GM23338 (cell line): ENCODE measurements around the gene GPR158. TPM values are rescaled to one million over a fixed set of nuclear protein-coding genes. Genes with fewer than 3 reads are reported as not detected.

Experiments
- ATAC-seq: fragments of 200-7000 bp; cut with Tn5 transposase; 3 replicates; pipeline ENCODE4 v1.9.1; 2020
- DNase-seq: peaks from one replicate; pipeline ENCODE4 v3.0.0-alpha.2; 2015; ENCODE audit warnings: low spot score
- H2AFZ ChIP-seq: fragments of 200-600 bp; sonication (generic); 2 replicates; pipeline ENCODE4 v1.8.0; 2016; ENCODE audit warnings: antibody characterized with exemption, mild to moderate bottlenecking, moderate library complexity
- H3F3A ChIP-seq: fragments of 200-600 bp; sonication (generic); replicated peaks from 2 replicates; pipeline ENCODE4 v1.8.0; 2017; ENCODE audit warnings: antibody characterized with exemption, mixed run types, low read depth
- H3K27ac ChIP-seq: fragments of 200-600 bp; sonication (generic); 2 replicates; pipeline ENCODE4 v1.6.1; 2016; ENCODE audit warnings: low read depth
- H3K27me3 ChIP-seq: fragments of 200-600 bp; sonication (generic); 2 replicates; pipeline ENCODE4 v1.8.0; 2016; ENCODE audit warnings: mild to moderate bottlenecking, mixed run types, moderate library complexity; ENCODE audit not compliant: insufficient read depth
- H3K36me3 ChIP-seq: fragments of 200-600 bp; sonication (generic); 2 replicates; pipeline ENCODE4 v1.8.0; 2016; ENCODE audit warnings: mild to moderate bottlenecking; ENCODE audit not compliant: insufficient read depth
- H3K4me1 ChIP-seq: fragments of 200-600 bp; sonication (generic); 2 replicates; pipeline ENCODE4 v1.8.0; 2016; ENCODE audit warnings: mild to moderate bottlenecking, moderate library complexity; ENCODE audit not compliant: insufficient read depth
- H3K4me2 ChIP-seq: fragments of 200-600 bp; sonication (generic); 2 replicates; pipeline ENCODE4 v1.7.1; 2017; ENCODE audit warnings: mixed run types
- H3K4me3 ChIP-seq: fragments of 200-600 bp; sonication (generic); 2 replicates; pipeline ENCODE4 v1.6.1; 2016; ENCODE audit warnings: mixed run types
- H3K79me2 ChIP-seq: fragments of 200-600 bp; sonication (generic); replicated peaks from 2 replicates; pipeline ENCODE4 v1.8.0; 2017; ENCODE audit warnings: mild to moderate bottlenecking; ENCODE audit not compliant: insufficient read depth
- H3K9me2 ChIP-seq: fragments of 200-600 bp; sonication (generic); 2 replicates; pipeline ENCODE4 v1.8.0; 2017; ENCODE audit not compliant: insufficient read depth
- H4K20me1 ChIP-seq: fragments of 200-600 bp; sonication (generic); replicated peaks from 2 replicates; pipeline ENCODE4 v1.8.0; 2017; ENCODE audit warnings: mild to moderate bottlenecking; ENCODE audit not compliant: insufficient read depth
- H3K27ac Mint-ChIP-seq: 2 replicates; pipeline ENCODE4 v1.8.0; 2020; ENCODE audit warnings: inconsistent platforms, mild to moderate bottlenecking, moderate library complexity, mixed read lengths
- H3K27me3 Mint-ChIP-seq: 3 replicates; pipeline ENCODE4 v1.8.0; 2022; ENCODE audit warnings: low read depth, mild to moderate bottlenecking, moderate library complexity, mixed read lengths, inconsistent platforms; ENCODE audit not compliant: insufficient read depth, poor library complexity
- H3K36me3 Mint-ChIP-seq: 3 replicates; pipeline ENCODE4 v1.8.0; 2021; ENCODE audit warnings: low read depth, mild to moderate bottlenecking, inconsistent platforms, moderate library complexity, mixed read lengths
- H3K4me1 Mint-ChIP-seq: 3 replicates; pipeline ENCODE4 v1.8.0; 2020; ENCODE audit warnings: mild to moderate bottlenecking, inconsistent platforms, mixed read lengths
- H3K4me3 Mint-ChIP-seq: 3 replicates; pipeline ENCODE4 v1.8.0; 2021; ENCODE audit warnings: moderate library complexity, mild to moderate bottlenecking, inconsistent platforms, mixed read lengths
- H3K9me3 Mint-ChIP-seq: 3 replicates; pipeline ENCODE4 v1.8.0; 2020; ENCODE audit warnings: moderate library complexity, mild to moderate bottlenecking, inconsistent platforms, mixed read lengths
- CREB1 ChIP-seq: fragments of 250-450 bp; sonication (Bioruptor Pico); IDR thresholded peaks from 2 replicates; pipeline ENCODE4 v1.5.0; 2020; ENCODE audit warnings: low read depth, mild to moderate bottlenecking, moderate library complexity
- EZH2 ChIP-seq: fragments of 200-600 bp; sonication (generic); IDR thresholded peaks from one replicate; pipeline ENCODE4 v1.8.0; 2017; ENCODE audit warnings: antibody characterized with exemption, mild to moderate bottlenecking, low read depth; ENCODE audit not compliant: unreplicated experiment
- EZH2phosphoT487 ChIP-seq: fragments of 200-600 bp; sonication (generic); IDR thresholded peaks from one replicate; pipeline ENCODE4 v1.8.1; 2018; ENCODE audit warnings: antibody characterized with exemption; ENCODE audit not compliant: unreplicated experiment
- JUNB ChIP-seq: IDR thresholded peaks from one replicate; pipeline ENCODE4 v1.6.1; 2016; ENCODE audit warnings: antibody characterized with exemption; ENCODE audit not compliant: unreplicated experiment
- NANOG ChIP-seq: IDR thresholded peaks from 2 replicates; pipeline ENCODE4 v1.6.1; 2016; ENCODE audit warnings: antibody characterized with exemption, borderline replicate concordance
- POLR2AphosphoS5 ChIP-seq: IDR thresholded peaks from 2 replicates; pipeline ENCODE4 v1.6.1; 2016; ENCODE audit warnings: antibody characterized with exemption, low read depth
- STAT1 ChIP-seq: IDR thresholded peaks from one replicate; pipeline ENCODE4 v1.6.1; 2016; ENCODE audit warnings: antibody characterized with exemption; ENCODE audit not compliant: unreplicated experiment
- ZNF331 ChIP-seq: fragments of 250-450 bp; sonication (Bioruptor Pico); IDR thresholded peaks from 2 replicates; pipeline ENCODE4 v1.5.0; 2020; ENCODE audit warnings: low read depth, mild to moderate bottlenecking, moderate library complexity
- polyA plus RNA-seq: library from polyadenylated mRNA; unstranded; fragments of >200 nt; fragmentation: Nextera tagmentation; extraction: Ambion mirVana; gene quantifications from 2 replicates; pipeline ENCODE4 v1.2.1, GENCODE V29; 2016
- total RNA-seq: library from RNA; depleted of rRNA; stranded (reverse); fragments of >200 nt; shearing (Covaris generic); gene quantifications from 2 replicates; pipeline ENCODE4 v1.2.3, GENCODE V29; 2014
- TF ChIP-seq, protein P1 (sequence below): fragments of 250-450 bp; sonication (Bioruptor Pico); IDR thresholded peaks from 2 replicates; pipeline ENCODE4 v1.5.0; 2020; ENCODE audit warnings: mild to moderate bottlenecking, moderate library complexity
- TF ChIP-seq, protein P2 (sequence below): IDR thresholded peaks from 2 replicates; pipeline ENCODE4 v1.6.1; 2016; ENCODE audit warnings: antibody characterized with exemption
- TF ChIP-seq, protein P3 (sequence below): IDR thresholded peaks from one replicate; pipeline ENCODE4 v1.6.1; 2018; ENCODE audit warnings: antibody characterized with exemption; ENCODE audit not compliant: unreplicated experiment
- TF ChIP-seq, protein P4 (sequence below), 2 experiments: fragments of 200-600 bp in 1 of 2; sonication (generic) in 1 of 2; conservative IDR thresholded peaks; 2 replicates each; pipeline versions ENCODE4 v1.5.1 to v1.6.1; 2016 to 2017; ENCODE audit warnings: antibody characterized with exemption in 2 of 2, low read depth in 2 of 2, mild to moderate bottlenecking in 2 of 2, moderate library complexity in 1 of 2

The GPR158 gene
- total and polyA plus RNA-seq, 2 experiments from 2014 or later = 0.13 to 1.5 TPM

DNA sequence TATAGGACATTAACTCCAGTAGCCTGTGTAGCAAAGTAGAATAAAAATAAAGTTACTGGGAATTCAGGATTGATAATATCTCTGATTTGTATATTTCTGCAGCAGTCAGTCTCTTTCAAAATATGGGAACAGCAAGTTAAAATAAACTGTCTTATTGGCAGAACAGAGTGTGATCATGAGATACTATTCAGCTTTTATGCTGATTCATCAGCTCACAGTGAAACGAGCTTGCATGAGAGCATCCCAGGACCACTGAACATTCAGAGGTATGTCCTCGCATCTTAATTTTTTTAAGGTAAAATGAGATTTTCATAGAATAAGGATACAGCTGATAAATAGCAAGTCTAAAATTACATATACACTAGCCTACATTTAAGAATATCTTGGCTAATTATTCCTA is 476.7 kb downstream of the GPR158 start:
- Histone ChIP-seq H3K4me2 (no peak overlapping the region), H3K4me3 (no peak overlapping the region), H3K4me1 (no peaks in the 10 kb centered on the region), H3K27me3 (no peaks in the 10 kb centered on the region), H3K36me3 (no peaks in the 10 kb centered on the region), H3K27ac (no peak overlapping the region), H3K9me2 (no peaks in the 10 kb centered on the region), H2AFZ (no peak overlapping the region), H3K79me2 (no peaks in the 10 kb centered on the region), H4K20me1 (no peaks in the 10 kb centered on the region), H3F3A (no peaks in the 10 kb centered on the region)
- no peaks in the 10 kb centered on the region for H3K36me3 Mint-ChIP-seq
- TF ChIP-seq POLR2AphosphoS5 (no peak), EZH2 (no peak), ZNF331 (CRISPR knock-in tag) (no peak), NANOG (no peak), EZH2phosphoT487 (no peak), STAT1 (no peak), CREB1 (CRISPR knock-in tag) (no peak), JUNB (no peak)
- TF ChIP-seq, protein P1, sequence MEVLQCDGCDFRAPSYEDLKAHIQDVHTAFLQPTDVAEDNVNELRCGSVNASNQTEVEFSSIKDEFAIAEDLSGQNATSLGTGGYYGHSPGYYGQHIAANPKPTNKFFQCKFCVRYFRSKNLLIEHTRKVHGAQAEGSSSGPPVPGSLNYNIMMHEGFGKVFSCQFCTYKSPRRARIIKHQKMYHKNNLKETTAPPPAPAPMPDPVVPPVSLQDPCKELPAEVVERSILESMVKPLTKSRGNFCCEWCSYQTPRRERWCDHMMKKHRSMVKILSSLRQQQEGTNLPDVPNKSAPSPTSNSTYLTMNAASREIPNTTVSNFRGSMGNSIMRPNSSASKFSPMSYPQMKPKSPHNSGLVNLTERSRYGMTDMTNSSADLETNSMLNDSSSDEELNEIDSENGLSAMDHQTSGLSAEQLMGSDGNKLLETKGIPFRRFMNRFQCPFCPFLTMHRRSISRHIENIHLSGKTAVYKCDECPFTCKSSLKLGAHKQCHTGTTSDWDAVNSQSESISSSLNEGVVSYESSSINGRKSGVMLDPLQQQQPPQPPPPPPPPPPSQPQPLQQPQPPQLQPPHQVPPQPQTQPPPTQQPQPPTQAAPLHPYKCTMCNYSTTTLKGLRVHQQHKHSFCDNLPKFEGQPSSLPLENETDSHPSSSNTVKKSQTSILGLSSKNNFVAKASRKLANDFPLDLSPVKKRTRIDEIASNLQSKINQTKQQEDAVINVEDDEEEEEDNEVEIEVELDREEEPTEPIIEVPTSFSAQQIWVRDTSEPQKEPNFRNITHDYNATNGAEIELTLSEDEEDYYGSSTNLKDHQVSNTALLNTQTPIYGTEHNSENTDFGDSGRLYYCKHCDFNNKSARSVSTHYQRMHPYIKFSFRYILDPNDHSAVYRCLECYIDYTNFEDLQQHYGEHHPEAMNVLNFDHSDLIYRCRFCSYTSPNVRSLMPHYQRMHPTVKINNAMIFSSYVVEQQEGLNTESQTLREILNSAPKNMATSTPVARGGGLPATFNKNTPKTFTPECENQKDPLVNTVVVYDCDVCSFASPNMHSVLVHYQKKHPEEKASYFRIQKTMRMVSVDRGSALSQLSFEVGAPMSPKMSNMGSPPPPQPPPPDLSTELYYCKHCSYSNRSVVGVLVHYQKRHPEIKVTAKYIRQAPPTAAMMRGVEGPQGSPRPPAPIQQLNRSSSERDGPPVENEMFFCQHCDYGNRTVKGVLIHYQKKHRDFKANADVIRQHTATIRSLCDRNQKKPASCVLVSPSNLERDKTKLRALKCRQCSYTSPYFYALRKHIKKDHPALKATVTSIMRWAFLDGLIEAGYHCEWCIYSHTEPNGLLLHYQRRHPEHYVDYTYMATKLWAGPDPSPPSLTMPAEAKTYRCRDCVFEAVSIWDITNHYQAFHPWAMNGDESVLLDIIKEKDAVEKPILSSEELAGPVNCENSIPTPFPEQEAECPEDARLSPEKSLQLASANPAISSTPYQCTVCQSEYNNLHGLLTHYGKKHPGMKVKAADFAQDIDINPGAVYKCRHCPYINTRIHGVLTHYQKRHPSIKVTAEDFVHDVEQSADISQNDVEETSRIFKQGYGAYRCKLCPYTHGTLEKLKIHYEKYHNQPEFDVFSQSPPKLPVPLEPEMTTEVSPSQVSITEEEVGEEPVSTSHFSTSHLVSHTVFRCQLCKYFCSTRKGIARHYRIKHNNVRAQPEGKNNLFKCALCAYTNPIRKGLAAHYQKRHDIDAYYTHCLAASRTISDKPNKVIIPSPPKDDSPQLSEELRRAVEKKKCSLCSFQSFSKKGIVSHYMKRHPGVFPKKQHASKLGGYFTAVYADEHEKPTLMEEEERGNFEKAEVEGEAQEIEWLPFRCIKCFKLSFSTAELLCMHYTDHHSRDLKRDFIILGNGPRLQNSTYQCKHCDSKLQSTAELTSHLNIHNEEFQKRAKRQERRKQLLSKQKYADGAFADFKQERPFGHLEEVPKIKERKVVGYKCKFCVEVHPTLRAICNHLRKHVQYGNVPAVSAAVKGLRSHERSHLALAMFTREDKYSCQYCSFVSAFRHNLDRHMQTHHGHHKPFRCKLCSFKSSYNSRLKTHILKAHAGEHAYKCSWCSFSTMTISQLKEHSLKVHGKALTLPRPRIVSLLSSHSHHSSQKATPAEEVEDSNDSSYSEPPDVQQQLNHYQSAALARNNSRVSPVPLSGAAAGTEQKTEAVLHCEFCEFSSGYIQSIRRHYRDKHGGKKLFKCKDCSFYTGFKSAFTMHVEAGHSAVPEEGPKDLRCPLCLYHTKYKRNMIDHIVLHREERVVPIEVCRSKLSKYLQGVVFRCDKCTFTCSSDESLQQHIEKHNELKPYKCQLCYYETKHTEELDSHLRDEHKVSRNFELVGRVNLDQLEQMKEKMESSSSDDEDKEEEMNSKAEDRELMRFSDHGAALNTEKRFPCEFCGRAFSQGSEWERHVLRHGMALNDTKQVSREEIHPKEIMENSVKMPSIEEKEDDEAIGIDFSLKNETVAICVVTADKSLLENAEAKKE = no peak
- TF ChIP-seq, protein P2, sequence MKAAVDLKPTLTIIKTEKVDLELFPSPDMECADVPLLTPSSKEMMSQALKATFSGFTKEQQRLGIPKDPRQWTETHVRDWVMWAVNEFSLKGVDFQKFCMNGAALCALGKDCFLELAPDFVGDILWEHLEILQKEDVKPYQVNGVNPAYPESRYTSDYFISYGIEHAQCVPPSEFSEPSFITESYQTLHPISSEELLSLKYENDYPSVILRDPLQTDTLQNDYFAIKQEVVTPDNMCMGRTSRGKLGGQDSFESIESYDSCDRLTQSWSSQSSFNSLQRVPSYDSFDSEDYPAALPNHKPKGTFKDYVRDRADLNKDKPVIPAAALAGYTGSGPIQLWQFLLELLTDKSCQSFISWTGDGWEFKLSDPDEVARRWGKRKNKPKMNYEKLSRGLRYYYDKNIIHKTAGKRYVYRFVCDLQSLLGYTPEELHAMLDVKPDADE = no peak
- TF ChIP-seq, protein P3, sequence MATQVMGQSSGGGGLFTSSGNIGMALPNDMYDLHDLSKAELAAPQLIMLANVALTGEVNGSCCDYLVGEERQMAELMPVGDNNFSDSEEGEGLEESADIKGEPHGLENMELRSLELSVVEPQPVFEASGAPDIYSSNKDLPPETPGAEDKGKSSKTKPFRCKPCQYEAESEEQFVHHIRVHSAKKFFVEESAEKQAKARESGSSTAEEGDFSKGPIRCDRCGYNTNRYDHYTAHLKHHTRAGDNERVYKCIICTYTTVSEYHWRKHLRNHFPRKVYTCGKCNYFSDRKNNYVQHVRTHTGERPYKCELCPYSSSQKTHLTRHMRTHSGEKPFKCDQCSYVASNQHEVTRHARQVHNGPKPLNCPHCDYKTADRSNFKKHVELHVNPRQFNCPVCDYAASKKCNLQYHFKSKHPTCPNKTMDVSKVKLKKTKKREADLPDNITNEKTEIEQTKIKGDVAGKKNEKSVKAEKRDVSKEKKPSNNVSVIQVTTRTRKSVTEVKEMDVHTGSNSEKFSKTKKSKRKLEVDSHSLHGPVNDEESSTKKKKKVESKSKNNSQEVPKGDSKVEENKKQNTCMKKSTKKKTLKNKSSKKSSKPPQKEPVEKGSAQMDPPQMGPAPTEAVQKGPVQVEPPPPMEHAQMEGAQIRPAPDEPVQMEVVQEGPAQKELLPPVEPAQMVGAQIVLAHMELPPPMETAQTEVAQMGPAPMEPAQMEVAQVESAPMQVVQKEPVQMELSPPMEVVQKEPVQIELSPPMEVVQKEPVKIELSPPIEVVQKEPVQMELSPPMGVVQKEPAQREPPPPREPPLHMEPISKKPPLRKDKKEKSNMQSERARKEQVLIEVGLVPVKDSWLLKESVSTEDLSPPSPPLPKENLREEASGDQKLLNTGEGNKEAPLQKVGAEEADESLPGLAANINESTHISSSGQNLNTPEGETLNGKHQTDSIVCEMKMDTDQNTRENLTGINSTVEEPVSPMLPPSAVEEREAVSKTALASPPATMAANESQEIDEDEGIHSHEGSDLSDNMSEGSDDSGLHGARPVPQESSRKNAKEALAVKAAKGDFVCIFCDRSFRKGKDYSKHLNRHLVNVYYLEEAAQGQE = no peak
- TF ChIP-seq, protein P4, sequence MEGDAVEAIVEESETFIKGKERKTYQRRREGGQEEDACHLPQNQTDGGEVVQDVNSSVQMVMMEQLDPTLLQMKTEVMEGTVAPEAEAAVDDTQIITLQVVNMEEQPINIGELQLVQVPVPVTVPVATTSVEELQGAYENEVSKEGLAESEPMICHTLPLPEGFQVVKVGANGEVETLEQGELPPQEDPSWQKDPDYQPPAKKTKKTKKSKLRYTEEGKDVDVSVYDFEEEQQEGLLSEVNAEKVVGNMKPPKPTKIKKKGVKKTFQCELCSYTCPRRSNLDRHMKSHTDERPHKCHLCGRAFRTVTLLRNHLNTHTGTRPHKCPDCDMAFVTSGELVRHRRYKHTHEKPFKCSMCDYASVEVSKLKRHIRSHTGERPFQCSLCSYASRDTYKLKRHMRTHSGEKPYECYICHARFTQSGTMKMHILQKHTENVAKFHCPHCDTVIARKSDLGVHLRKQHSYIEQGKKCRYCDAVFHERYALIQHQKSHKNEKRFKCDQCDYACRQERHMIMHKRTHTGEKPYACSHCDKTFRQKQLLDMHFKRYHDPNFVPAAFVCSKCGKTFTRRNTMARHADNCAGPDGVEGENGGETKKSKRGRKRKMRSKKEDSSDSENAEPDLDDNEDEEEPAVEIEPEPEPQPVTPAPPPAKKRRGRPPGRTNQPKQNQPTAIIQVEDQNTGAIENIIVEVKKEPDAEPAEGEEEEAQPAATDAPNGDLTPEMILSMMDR (conservative IDR thresholded peaks at IDR 0.05; ENCODE audit: low read depth in 2 of 2) = no peak
- no peak overlapping the region for H3K27ac Mint-ChIP-seq
- no peaks in the 10 kb centered on the region; the same call in 1 of the 3 replicates for H3K4me1 Mint-ChIP-seq
- H3K27me3 Mint-ChIP-seq = no peaks in the 10 kb centered on the region
- no peaks in the 10 kb centered on the region for H3K9me3 Mint-ChIP-seq
- H3K4me3 Mint-ChIP-seq = no peak overlapping the region
- DNase-seq (no peak), ATAC-seq (no peak)
